OCI-LY3 (cell line): Measurements from ENCODE around the gene SHROOM3.

Source experiments
- EZH2phosphoT487 ChIP-seq: fragments of 200-600 bp; shearing (Covaris generic); IDR thresholded peaks from 2 replicates; pipeline ENCODE4 v1.6.1; 2018; ENCODE audit warnings: antibody characterized with exemption, mixed run types, low read depth
- TF ChIP-seq, protein P1 (sequence below): fragments of 200-600, 300-600 bp; sonication (generic); IDR thresholded peaks from 2 replicates; pipeline ENCODE4 v1.5.1; 2014; ENCODE audit warnings: antibody characterized with exemption, low read length, low read depth

DNA sequence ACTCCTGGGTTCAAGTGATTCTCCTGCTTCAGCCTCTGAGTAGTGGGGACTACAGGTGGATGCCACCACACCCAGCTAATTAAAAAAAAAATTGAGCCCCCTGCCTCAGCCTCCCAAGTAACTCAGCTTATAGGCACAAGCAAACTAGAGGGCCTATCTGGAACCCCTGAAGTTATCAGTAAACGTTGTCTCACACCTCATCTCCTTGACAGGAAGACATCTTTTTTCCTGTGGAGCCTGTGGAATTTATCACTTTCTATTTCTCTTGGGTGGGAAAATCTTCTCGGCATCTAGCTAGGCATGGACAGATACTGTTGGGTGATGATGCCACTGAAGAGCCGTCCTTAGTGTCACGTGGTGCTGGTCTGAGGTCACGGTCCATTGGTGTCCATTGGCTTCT, 291.6 kb downstream of the SHROOM3 start:
- no peak for TF ChIP-seq EZH2phosphoT487
- TF ChIP-seq, protein P1, sequence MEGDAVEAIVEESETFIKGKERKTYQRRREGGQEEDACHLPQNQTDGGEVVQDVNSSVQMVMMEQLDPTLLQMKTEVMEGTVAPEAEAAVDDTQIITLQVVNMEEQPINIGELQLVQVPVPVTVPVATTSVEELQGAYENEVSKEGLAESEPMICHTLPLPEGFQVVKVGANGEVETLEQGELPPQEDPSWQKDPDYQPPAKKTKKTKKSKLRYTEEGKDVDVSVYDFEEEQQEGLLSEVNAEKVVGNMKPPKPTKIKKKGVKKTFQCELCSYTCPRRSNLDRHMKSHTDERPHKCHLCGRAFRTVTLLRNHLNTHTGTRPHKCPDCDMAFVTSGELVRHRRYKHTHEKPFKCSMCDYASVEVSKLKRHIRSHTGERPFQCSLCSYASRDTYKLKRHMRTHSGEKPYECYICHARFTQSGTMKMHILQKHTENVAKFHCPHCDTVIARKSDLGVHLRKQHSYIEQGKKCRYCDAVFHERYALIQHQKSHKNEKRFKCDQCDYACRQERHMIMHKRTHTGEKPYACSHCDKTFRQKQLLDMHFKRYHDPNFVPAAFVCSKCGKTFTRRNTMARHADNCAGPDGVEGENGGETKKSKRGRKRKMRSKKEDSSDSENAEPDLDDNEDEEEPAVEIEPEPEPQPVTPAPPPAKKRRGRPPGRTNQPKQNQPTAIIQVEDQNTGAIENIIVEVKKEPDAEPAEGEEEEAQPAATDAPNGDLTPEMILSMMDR = no peak
